ENCODE data around the gene RASA3.

The RASA3 gene

GRCh38 chr13:114019367-114019766 is 113.1 kb downstream of the RASA3 start:
- Histone ChIP-seq H3K4me2 (ENCODE audit: low read depth, low read length) (no peak overlapping the region), H3K27me3 (replicated peaks; ENCODE audit: insufficient read depth, low read length) (no peaks in the 10 kb centered on the region), H4K20me1 (ENCODE audit: insufficient read depth, low read length) (no peaks in the 10 kb centered on the region), H3K4me3 (ENCODE audit: low read length) (no peak overlapping the region), H3F3A (ENCODE audit: insufficient read depth, low read length) (peaks cover 4% of the 10 kb centered on the region; the same call in 1 of the 2 replicates), H3K36me3 (replicated peaks; ENCODE audit: insufficient read depth, low read length) (peaks cover 54% of the 10 kb centered on the region), H3K9me3 (replicated peaks; ENCODE audit: insufficient read depth, low read length) (no peaks in the 10 kb centered on the region), H3K4me1 (ENCODE audit: low read length) (peaks cover 7% of the 10 kb centered on the region), H3K79me2 (ENCODE audit: low read length) (peaks cover 95% of the 10 kb centered on the region), H3K27ac (ENCODE audit: low read length) (no peak overlapping the region), H3K9ac (ENCODE audit: low read length) (no peak overlapping the region), H2AFZ (ENCODE audit: low read length) (no peak overlapping the region), H3K9me2 (replicated peaks; ENCODE audit: insufficient read depth, low read length) (no peaks in the 10 kb centered on the region)
- DNase-seq: peak; percentile 26
- TF ChIP-seq EZH2 (optimal IDR thresholded peaks at IDR 0.05; ENCODE audit: low read depth, low read length): no peak
- no peak for TF ChIP-seq EZH2phosphoT487 (IDR thresholded peaks at IDR 0.05; ENCODE audit: low read length)
- no peak for TF ChIP-seq CTCF (IDR thresholded peaks at IDR 0.05; ENCODE audit: low read length)

DNA sequence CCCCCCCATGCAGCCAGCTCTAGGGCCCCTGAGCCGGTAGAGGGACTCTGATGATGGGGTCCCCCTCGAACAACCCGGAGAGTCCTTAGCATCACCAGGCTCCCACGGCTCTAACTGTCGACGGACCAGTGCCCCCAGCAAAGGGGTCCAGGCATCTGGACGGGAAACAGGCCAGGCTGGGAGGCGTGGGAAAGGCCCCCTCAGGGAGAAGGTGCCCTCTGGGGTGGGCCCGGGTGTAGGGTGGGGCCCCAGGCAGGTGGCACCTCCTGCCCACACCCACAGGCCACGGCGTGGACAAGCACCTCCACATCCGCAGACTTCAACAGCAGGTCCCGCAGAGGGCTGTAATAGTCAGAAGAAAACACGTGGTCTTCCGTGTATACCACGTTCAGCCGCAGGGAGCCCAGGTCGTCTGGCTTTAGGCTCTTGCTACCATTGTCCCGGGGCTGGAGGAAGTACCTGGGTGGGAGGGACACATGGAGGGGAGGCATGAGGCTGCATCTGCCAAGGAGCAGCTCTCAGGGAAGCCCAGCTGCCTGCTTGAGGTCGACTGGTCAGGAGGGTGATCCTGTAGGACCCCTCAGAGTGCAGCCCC is 113.9 kb downstream of the RASA3 start:
- H3K9me3 ChIP-seq (replicated peaks; ENCODE audit: insufficient read depth, low read length): no peaks in the 10 kb centered on the region
- peaks cover 93% of the 10 kb centered on the region for H3K79me2 ChIP-seq (ENCODE audit: low read length)
- no peak for TF ChIP-seq EZH2phosphoT487 (IDR thresholded peaks at IDR 0.05; ENCODE audit: low read length)
- no peak for TF ChIP-seq EZH2 (optimal IDR thresholded peaks at IDR 0.05; ENCODE audit: low read depth, low read length)
- TF ChIP-seq CTCF (IDR thresholded peaks at IDR 0.05; ENCODE audit: low read length): no peak
- H3K4me1 ChIP-seq (ENCODE audit: low read length): no peaks in the 10 kb centered on the region
- H2AFZ ChIP-seq (ENCODE audit: low read length): no peak overlapping the region
- H3K9ac ChIP-seq (ENCODE audit: low read length): no peak overlapping the region
- no peaks in the 10 kb centered on the region for H3K27me3 ChIP-seq (replicated peaks; ENCODE audit: insufficient read depth, low read length)
- no peak overlapping the region for H3K4me3 ChIP-seq (ENCODE audit: low read length)
- no peak overlapping the region for H3K27ac ChIP-seq (ENCODE audit: low read length)
- DNase-seq: no peak
- H3K36me3 ChIP-seq (replicated peaks; ENCODE audit: insufficient read depth, low read length): peaks cover 58% of the 10 kb centered on the region
- H3K4me2 ChIP-seq (ENCODE audit: low read depth, low read length): no peak overlapping the region
- H4K20me1 ChIP-seq (ENCODE audit: insufficient read depth, low read length): no peaks in the 10 kb centered on the region
- no peaks in the 10 kb centered on the region for H3F3A ChIP-seq (ENCODE audit: insufficient read depth, low read length)
- H3K9me2 ChIP-seq (replicated peaks; ENCODE audit: insufficient read depth, low read length): no peaks in the 10 kb centered on the region

DNA sequence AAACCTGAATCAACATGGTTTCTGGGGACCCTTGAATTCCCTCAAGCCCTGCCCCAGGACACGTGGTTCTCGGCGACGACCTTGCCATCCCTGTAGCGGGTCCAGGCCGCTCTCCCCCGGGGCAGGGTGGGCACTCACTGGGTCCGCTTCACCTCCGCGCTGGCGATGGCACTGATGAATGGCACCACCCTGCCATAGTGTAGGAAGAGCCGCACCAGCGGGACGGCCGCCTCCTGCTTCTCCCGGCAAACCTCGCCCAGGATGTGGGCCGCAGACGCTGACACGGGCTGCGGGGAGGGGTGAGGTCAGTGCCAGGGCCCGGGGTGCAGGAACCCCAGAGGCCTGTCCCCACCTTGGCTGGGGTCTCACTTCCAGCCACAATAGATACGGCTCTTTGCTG is 114.5 kb downstream of the RASA3 start:
- no peaks in the 10 kb centered on the region for H3K27me3 ChIP-seq (replicated peaks; ENCODE audit: insufficient read depth, low read length)
- H3K4me3 ChIP-seq (ENCODE audit: low read length): no peak overlapping the region
- no peak for DNase-seq
- H3K9ac ChIP-seq (ENCODE audit: low read length): no peak overlapping the region
- peaks cover 90% of the 10 kb centered on the region for H3K79me2 ChIP-seq (ENCODE audit: low read length)
- H3K36me3 ChIP-seq (replicated peaks; ENCODE audit: insufficient read depth, low read length): peaks cover 57% of the 10 kb centered on the region
- no peaks in the 10 kb centered on the region for H3K9me2 ChIP-seq (replicated peaks; ENCODE audit: insufficient read depth, low read length)
- H3K9me3 ChIP-seq (replicated peaks; ENCODE audit: insufficient read depth, low read length): no peaks in the 10 kb centered on the region
- no peaks in the 10 kb centered on the region for H4K20me1 ChIP-seq (ENCODE audit: insufficient read depth, low read length)
- H3F3A ChIP-seq (ENCODE audit: insufficient read depth, low read length): no peaks in the 10 kb centered on the region
- H2AFZ ChIP-seq (ENCODE audit: low read length): no peak overlapping the region
- no peak overlapping the region for H3K4me2 ChIP-seq (ENCODE audit: low read depth, low read length)
- H3K4me1 ChIP-seq (ENCODE audit: low read length): no peaks in the 10 kb centered on the region
- TF ChIP-seq EZH2 (optimal IDR thresholded peaks at IDR 0.05; ENCODE audit: low read depth, low read length): no peak
- TF ChIP-seq CTCF (IDR thresholded peaks at IDR 0.05; ENCODE audit: low read length): no peak
- no peak for TF ChIP-seq EZH2phosphoT487 (IDR thresholded peaks at IDR 0.05; ENCODE audit: low read length)
- H3K27ac ChIP-seq (ENCODE audit: low read length): no peak overlapping the region

Data from MM.1S (cell line).